Right lobe of liver (tissue), 4 donors: ENCODE results near the gene SEH1L.

Experiments
- CTCF ChIP-seq, 4 donors: fragments of 200-600 bp in 3 of 4; fragments of 450-650 bp in 1 of 4; IDR thresholded peaks; one replicate each; pipeline versions ENCODE4 v1.5.1 to v1.8.0; 2016 to 2022; ENCODE audit warnings: antibody characterized with exemption in 4 of 4, mild to moderate bottlenecking in 2 of 4
- POLR2A ChIP-seq: fragments of 450-650 bp; IDR thresholded peaks from one replicate; pipeline ENCODE4 v1.6.1; 2017; ENCODE audit warnings: antibody characterized with exemption, mild to moderate bottlenecking
- donor health status: DM: no; HTN: no; CAD: no.
- donor health status: DM: no; HTN: no; CAD: no.
- donor health status: DM: no; HTN: yes; CAD: no.

GRCh38 chr18:12960395-12960794 is 12.6 kb downstream of the SEH1L start:
- no peak for TF ChIP-seq CTCF (IDR thresholded peaks at IDR 0.05)
- TF ChIP-seq POLR2A: no peak
